GM20431 (cell line): ENCODE results near the gene PIKFYVE.
"Not testable (repeated sequence)": the region's sequence is repeated elsewhere in the genome, so short reads cannot be mapped to it uniquely, and the experiment has no call there.

Source experiments
- in situ Hi-C: fragments of 300-500 bp; cut with MseI, MboI; formaldehyde crosslinking; loops from one replicate; pipeline ENCODE4 v1.15.0; 2020; ENCODE audit warnings: low sequenced_read_pairs; ENCODE audit not compliant: unreplicated experiment

PIKFYVE gene

DNA sequence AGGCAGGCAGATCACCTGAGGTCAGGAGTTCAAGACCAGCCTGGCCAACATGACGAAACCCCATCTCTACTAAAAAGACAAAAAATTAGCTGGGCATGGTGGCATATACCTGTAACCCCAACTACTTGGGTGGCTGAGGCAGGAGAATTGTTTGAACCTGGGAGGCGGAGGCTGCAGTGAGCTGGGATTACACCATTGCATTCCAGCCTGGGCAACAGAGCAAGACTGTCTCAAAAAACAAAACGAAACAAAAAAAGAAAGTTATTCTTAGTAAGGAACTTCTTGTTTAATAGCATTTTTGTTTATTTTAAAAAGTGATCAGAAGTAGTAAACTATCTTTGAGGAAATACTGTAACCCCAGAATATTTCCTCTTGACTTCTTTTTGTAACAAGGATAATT lies 90.4 kb downstream of the PIKFYVE start:
- in situ Hi-C loops, result not testable (repeated sequence)

DNA sequence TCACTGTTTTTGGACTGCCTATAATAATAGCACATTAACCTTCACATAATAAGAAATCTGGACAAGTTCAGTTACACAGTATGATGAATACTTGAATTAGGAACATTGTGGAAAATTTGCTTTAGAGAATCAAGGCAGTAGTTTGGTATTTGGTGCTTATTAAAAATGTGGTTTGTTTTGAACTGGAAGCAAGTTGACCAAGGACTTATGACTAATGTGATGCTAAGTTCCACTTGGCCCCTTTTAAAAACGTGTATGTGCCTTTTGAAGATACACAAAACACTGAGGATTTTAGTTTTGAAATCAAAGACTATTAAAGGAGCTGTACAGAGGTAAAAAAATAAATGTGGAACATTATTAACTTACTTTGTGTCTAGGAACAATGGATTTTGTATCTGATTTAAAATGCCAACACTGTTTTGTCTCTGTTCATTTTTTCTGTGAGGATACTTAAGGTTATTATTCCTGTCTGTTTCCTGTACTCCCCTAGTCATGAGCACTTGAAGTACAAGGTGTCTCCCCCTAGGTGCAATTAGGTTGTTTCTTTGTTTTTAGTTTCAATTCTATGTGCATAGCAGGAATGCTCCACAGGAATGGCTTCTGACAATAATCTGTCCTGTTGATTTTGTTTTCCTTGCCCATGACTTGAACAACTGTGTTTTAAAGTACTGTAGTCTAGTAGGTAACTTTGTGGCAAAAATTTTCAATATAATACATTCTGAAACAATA lies 91.0 kb downstream of the PIKFYVE start:
- in situ Hi-C loops, result no loop called here

DNA sequence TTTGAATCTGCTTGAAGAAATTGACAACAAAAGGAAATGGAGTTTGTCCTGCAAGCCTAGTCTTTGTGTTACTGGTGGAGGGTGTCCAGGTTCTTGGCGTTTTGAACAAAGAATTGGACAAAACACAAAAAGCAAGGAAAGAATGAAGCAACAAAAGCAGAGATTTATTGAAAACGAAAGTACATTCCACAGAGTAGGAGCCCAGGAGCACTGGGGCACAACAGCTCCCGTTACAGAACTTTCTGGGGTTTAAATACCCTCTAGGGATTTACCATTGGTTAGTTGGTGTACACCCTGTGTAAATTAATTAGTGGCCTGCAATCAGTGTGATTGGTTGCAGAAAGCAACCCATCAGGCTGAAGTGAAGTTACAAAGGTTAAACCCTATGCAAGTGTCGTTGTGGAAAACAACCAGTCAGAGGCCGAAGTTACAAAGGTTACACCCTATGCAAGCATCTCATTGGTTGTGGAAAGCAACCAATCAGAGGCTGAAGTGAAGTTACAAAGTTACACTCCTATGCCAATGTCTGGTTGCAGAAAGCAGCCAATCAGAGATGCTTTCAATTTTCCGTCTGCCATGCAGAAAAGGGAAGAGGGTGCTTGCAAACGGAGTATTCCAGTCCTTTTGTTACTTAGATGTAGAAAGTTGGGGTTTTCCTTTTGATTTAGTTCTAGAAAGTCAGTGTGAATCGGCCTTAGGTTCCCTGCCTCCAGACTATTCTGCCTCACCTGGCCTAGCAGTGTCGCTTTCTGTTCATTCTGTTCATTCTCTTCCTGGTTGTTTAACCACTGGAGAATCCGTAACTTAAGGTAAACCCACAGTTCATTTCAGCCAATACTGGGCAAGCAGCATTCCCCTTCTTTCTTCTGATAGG lies 92.9 kb downstream of the PIKFYVE start:
- in situ Hi-C loops, result no loop called here

DNA sequence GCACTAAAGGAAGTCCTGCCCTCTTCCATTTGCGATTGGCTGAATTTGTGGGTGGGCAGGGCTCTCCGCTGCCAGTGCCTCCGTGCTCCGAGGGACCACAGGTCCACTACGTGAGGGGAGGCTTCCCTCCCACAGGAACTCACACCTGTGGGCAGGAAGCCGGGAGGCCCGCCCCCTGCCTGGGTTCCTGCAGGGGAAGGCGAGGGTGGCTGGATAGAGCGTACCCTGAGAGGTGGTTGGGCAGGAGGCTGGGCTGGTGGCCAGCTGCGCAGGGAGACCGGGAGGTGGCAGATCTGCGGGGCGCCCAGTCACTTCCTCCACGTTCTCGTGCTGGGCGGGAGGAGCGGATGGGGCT lies 93.6 kb downstream of the PIKFYVE start:
- in situ Hi-C loops, result no loop called here

DNA sequence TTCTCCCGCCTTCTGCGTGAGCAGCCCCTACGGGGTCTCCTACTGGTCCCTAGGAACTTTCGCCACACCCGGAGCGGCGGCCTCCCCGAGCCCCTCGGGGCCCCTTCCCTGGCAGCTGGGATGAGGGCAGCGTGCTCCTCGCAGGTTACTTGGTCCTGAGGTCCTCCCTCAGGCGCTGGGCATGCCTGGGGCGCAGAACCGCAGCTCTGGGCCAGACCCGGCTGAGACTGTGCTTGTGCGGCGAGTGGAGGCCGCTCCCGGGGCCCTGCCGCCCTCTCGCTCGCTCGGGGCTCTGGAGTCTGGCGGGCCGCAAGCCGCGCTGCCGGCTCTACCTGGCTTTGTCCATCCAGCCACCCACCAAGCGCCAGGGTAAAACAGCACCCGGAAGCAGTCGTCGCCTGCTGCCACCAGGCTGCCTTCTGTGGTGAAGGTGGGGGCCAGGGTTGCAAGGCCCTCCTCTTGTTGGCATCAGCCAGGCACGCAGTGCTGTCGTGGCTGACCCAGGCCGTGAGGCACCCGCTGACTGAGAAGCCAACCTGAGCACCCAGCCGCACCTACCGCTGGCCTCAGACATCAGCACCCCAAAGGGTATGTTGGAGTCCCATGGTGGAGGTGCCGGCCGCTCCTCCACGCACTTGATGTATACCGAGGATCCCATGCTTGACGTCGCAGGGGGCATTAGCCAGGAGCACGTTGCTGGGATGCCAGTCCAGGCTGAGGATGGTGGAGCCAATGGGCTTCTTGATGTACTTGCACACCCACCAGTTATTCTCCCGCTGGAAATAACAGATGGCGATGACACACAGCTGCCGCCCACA lies 94.4 kb downstream of the PIKFYVE start:
- in situ Hi-C loops, result no loop called here

DNA sequence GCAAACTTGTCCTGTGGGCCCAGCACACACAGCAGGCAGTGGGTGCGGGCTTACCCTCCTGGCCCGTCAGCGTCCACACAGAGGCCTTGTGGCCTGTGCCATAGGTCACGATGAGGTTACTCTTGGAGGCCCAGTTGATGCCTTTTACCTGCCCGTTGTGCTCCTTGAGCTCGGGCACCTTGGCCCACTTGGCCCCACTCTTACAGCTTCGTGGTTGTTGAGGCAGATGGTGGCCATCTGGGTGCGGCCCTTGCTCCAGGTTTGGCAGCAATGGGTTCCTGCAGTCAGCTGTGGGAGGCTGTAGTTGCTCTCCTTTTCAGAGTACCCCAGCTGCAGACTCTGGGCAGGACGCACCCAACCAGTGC lies 95.0 kb downstream of the PIKFYVE start:
- in situ Hi-C loops, result no loop called here

DNA sequence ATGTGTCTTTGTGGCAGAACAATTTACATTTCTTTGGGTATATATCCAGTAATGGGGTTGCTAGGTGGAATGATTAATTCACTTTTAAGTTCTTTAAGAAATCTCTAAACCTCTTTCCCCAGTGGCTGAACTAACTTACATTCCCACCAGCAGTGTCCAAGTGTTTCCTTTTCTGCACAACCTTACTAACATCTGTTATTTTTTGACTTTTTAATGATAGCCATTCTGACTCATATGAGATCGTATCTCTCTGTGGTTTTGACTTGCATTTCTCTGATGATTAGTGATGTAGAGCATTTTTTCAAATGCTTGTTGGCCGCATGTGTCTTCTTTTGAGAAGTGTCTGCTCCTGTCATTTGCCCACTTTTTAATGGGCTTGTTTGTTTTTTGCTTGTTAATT lies 97.4 kb downstream of the PIKFYVE start:
- in situ Hi-C loops, result no loop called here

DNA sequence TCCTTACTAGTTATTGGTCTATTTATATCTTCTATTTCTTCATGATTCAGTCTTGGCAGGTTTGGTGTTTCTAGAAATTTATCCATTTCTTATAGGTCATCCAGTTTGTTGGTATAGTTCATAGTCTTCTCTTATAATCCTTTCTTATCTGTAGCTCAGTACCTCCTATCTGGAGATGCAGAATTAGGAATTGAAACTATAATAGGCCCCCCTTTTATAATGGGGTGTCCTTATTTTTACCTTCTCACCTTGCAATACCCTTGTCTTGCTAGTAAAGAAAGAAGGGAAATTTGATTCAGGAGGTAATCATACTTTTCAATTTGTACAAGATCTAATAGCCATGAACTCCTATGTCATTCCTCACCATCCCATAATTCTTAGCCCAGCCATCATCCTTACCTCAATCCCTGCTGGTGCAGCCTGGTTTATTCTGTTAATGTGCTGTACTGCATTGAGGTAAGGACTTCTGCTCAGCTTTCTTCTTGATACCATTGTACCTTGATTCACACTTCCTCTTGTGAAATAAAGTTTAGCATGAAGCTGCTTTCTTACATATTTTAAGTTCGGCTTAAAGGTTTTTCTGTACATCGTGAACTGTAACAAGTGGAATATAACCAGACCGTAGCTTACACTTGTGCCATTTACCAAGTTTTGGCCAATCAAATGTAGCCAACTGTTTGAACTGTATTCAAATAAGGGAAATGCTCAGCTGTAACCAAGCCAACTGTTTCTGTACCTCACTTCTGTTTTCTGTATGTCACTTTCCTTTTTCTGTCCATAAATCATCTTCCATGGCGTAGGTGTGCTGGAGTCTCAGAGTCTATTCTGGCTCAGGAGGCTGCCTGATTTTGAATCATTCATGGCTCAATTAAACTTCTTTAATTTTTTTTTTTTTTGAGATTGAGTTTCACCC lies 100.4 kb downstream of the PIKFYVE start:
- in situ Hi-C loops, result no loop called here

DNA sequence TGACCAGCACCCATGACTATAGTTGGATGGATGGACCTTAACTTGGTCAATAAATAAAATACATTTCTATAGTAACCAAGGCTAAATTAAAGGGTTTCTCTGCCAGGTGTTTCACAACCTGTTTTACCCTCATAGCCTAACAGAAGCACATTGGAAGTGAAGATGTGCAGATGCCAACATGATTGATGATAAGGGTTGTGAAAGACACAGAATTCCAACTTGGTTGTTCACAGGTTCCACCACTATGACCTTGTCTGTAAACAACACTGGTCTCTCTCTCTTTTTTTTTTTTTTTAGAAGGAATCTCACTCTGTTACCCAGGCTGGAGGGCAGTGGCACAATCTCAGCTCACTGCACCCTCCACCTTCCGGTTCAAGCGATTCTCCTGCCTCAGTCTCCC lies 103.0 kb downstream of the PIKFYVE start:
- in situ Hi-C loops, result no loop called here

DNA sequence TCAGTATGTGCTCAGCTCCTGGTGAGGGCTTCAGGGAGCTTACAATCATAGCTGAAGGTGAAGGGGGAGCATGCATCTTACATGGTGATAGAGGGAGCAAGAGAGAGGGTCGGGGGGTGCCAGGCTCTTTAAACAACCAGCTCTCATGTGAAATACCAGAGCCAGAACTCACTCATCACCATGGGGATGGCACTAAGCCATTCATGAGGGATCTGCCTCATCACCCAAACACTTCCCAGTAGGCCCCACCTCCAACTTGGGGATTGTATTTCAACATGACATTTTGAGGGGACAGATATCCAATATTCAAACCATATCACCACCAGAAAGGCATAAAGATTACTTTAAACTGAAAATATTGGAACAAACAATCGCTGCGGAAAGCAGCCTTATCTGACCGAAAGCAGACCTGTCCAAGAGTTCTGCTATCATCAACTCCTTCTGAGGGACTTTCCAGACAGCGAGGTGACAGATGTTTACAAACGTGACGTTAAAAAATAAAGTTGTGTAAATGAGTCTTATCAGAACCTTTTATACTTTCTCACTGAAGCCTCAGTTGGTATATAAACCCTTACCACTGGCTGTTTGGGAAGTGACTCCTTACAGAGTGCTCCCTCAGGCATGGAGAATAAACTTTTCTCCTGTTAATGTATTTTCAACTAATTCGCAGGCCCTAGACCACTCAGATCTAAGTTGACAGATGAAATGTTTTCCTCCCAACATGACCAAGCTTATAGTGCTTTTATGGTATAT lies 105.0 kb downstream of the PIKFYVE start:
- in situ Hi-C loops, result no loop called here

DNA sequence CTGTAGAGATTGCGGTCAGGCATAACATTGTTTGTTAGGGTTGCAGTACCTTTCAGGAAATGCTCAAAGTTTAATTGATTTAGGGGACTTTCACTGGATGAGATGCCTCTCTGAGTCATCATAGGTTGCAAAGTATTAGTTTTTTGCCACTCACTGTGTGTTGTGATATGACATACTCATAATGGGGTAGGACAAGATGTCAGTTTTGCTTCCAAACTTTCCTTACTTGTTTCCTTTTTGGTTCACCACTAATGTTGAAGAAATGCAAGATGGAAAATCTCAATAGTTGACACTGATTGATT lies 105.5 kb downstream of the PIKFYVE start:
- in situ Hi-C loops, result no loop called here

DNA sequence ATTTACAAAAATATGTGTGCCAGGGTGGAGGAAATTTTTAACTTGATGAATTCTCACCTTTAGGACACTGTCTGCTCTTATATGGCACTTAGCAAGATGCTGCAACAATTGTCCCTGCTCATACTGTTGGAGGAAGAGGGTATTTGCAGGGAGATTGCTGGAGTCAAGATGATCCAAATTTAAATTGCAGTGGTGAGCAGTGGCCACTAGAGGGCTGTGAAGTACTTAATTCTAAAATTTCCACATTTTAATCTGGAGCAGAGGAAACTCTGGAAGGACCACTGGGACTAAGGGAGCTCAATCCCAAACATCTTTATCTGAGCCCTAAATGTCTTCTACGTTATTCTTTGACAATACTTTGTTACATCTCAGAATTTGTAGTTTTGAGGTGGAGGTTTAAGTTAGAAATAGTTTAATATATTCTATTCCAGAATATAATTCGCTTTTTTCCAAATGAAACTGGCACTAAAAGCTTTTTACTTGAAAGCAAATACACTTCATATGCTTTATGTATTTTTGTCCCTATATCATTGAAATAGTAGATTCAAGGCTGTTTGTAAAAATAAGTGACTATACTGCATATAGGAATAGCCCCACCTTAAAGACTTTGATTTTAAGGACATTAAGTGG lies 107.5 kb downstream of the PIKFYVE start:
- in situ Hi-C loops, result no loop called here

DNA sequence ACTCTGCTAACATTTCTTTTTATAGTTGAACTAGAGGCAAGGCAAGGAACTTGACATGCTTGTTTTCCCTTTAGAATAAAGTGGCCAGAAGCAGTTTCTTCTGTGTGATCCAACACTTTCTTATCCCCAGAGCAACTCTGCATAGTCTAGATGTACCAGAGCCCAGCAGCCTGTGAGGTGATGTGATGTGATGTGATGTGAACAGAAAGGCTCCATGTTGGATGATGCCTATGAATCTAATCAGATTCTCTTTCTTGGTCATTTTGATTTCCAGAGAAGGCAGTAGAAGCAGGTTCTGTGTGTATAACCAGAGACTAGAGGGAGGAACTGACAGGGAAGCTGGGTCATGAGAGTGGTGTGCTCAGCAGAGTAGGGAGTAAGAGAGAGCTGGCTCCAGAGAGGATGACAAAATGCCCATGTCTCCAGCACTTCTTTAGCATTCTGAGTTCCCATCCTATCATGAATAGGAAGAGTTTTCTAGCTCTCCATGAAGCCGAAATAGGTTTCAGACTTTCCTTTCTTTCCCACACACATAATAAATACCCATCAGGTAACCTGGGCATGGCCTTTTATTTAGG lies 109.5 kb downstream of the PIKFYVE start:
- in situ Hi-C loops, result no loop called here

DNA sequence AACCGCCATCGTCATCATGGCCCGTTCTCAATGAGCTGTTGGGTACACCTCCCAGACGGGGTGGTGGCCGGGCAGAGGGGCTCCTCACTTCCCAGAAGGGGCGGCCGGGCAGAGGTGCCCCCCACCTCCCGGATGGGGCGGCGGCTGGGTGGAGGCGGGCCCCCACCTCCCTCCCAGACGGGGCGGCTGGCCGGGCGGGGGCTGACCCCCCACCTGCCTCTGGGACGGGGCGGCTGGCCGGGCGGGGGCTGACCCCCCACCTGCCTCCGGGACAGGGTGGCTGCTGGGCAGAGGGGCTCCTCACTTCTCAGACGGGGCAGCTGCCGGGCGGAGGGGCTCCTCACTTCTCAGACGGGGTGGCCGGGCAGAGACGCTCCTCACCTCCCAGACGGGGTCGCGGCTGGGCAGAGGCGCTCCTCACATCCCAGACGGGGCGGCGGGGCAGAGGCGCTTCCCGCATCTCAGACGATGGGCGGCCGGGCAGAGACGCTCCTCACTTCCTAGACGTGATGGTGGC lies 111.3 kb downstream of the PIKFYVE start:
- in situ Hi-C loops, result not testable (repeated sequence)

DNA sequence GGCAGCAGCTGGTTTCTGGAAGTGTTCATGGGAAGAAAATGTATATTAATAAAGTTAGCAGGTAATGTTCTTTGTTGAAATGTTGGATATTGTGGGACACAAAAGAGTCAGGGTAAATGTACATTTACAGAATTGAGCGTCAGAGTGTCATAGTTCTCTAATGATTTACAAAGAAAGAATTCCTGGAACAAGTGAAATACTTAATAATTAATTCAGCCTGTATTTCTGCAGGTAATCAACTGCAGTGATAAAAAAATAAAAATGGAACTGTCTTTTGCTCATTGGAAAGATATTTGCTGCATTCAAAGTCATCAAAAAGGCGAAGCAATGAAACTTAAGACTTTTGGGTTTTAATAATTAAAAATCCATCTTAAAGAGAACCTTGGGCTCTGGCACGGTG lies 113.1 kb downstream of the PIKFYVE start:
- in situ Hi-C loops, result no loop called here

DNA sequence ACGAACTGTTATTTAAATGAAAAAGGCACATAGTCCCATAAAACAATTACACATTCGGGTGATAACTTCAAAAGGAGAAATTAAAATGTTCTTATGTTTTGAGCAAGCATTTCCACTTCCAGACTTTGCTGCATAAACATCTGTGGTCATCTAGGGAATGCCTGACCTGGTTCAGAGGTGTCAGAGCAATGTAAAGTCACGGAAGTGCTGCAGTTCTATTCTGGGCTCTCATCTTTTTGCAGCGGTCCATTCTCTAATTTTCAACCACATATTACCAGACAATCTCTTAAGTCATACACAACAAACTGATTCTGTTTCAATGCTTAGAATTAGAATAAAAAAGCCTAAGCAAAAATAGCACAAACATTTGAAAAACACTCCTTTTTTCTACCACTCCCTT lies 118.6 kb downstream of the PIKFYVE start:
- in situ Hi-C loops, result no loop called here

DNA sequence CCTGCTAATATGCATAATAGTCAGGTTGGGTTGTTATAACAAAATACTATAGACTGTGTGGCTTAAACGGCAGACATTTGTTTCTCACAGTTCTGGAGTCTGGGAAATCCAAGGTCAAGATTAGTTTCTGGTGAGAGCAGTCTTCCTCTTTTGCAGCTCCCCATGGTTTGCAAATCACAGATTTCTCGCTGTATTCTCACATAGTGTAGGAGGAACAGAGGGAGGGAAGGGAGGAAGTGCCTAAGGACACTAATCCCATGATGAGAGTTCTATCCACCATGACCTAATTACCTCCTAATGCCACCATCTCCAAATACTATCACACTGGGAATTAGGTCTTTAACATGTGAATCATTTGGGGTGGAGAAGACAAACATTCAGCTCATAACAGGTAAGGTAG lies 120.5 kb downstream of the PIKFYVE start:
- in situ Hi-C loops, result no loop called here

DNA sequence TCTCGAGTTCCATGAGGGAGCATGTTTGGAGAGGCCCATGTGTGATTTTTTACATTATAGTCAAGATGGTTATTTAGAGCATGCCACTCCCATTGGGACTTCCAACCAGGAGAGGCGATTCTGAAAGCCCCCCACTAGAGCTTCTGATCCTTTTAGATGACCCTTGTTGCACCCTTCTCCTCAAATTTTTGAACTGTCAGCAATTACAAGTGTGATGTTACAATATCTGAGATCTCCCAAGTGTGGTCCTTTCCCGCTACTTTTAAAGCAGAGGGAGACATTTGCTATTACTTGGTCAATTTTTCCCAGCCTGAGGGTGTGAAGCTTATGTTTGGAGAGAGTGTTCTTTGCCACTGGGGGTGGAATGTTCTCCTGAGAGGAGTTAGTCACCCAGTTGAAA lies 123.9 kb downstream of the PIKFYVE start:
- in situ Hi-C loops, result no loop called here
